GM10266 (cell line): ENCODE data around the gene KIAA2012.

Source experiments
- DNase-seq: peaks from one replicate; pipeline ENCODE4 v3.0.0; 2012; ENCODE audit errors: extremely low spot score
- TF ChIP-seq, protein P1 (sequence below): IDR thresholded peaks from 2 replicates; pipeline ENCODE4 v1.5.1; 2012; ENCODE audit warnings: mild to moderate bottlenecking, low read depth; ENCODE audit not compliant: control insufficient read depth, insufficient read depth; ENCODE audit errors: missing control alignments

The KIAA2012 gene

GRCh38 chr2:202072737-202073401 is at the start of gene KIAA2012:
Gene KIAA2012, plus strand, starts transcription at chr2:202073255. Its CDS starts 373 bp downstream, at chr2:202073628.
- no peak for DNase-seq

DNA sequence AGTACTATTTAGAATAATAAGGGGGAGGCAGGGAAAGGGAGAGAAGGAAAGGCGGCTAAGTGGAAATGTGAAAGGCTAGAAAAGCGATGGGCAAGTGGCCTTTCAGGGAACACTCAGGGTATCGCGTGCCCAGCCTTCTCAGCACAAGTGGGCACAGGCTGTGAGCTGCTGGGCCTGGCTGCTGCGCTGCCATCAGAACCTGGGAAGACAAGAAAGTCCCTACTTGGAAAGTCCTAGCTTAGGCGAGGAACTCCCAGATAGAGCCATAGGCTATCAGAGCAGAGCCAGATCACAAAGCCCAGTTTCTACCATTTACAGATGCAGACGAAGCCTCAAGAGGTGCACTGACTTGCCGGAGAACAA is 49.2 kb upstream of the KIAA2012 start:
- TF ChIP-seq, protein P1, sequence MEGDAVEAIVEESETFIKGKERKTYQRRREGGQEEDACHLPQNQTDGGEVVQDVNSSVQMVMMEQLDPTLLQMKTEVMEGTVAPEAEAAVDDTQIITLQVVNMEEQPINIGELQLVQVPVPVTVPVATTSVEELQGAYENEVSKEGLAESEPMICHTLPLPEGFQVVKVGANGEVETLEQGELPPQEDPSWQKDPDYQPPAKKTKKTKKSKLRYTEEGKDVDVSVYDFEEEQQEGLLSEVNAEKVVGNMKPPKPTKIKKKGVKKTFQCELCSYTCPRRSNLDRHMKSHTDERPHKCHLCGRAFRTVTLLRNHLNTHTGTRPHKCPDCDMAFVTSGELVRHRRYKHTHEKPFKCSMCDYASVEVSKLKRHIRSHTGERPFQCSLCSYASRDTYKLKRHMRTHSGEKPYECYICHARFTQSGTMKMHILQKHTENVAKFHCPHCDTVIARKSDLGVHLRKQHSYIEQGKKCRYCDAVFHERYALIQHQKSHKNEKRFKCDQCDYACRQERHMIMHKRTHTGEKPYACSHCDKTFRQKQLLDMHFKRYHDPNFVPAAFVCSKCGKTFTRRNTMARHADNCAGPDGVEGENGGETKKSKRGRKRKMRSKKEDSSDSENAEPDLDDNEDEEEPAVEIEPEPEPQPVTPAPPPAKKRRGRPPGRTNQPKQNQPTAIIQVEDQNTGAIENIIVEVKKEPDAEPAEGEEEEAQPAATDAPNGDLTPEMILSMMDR, result no peak
- DNase-seq, result no peak

More at GRCh38 chr2:202072737-202073401, at the start of gene KIAA2012:
- TF ChIP-seq, protein P1, result no peak

- TF ChIP-seq, protein P1, result no peak
- no peak for DNase-seq
Observed at GRCh38 chr2:202024871-202025270, 48.2 kb upstream of the KIAA2012 start.

- no peak for DNase-seq
- TF ChIP-seq, protein P1, result no peak
Observed at GRCh38 chr2:202025816-202026215, 47.2 kb upstream of the KIAA2012 start.

GRCh38 chr2:202026507-202026906 is 46.5 kb upstream of the KIAA2012 start:
- TF ChIP-seq, protein P1, result no peak
- no peak for DNase-seq

GRCh38 chr2:202030691-202031090 is 42.4 kb upstream of the KIAA2012 start:
- no peak for DNase-seq
- TF ChIP-seq, protein P1, result no peak

DNA sequence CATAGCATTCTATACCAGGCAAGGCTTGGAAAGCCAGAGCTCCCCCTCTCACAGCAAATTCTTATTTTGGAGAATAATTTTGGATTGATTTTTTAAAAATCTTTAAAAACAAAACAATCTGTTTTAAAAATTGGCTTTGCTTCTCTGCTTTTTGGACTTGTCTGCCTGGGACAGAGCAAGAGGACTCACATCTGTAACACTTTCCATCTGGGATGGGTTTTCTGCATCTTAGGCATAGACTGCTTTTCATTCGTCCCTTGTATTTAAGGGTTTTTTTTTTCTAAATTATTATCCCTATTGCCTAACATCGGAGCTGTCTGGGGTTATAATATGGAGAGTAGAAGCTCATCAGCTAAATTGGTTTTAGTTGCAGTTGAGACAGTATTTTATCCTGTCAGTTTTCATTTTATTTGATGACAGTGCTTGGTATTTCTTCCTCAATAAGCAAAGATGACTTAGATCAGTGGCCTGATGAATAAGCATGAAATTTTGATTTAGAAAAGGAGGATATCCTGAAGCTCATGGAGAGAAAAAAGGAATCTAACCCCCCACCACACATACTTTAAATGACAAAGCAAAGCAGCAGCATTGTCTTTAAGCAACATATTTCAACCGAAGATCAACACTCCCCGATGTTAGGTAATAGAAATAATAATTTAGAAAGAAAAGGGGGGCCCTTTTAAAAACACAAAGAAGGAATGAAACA is 41.7 kb upstream of the KIAA2012 start:
- TF ChIP-seq, protein P1, result no peak
- no peak for DNase-seq
